ENCODE measurements around the gene TMEM204. TPM values are rescaled to one million over a fixed set of nuclear protein-coding genes. Genes with fewer than 3 reads are reported as not detected.

TMEM204 gene
- total and polyA plus RNA-seq, 2 donors (not counting 1 experiment from before 2014, with no cell fraction given), result 0.27 to 2.7 TPM

GRCh38 chr16:1596516-1596915 is 63.0 kb downstream of the TMEM204 start:
- no peak overlapping the region for H3K27ac Mint-ChIP-seq
- POLR2A ChIA-PET, result interaction anchor here (1.0 kb wide), 1 partner anchor 84 kb away, joined by 3 read pairs; no protein-coding TSS in a partner anchor
- no peaks in the 10 kb centered on the region for H3K9me3 ChIP-seq (ENCODE audit: control extremely low read depth in 1 of 3, control insufficient read depth in 2 of 3, insufficient read depth in 1 of 3, low read length in 2 of 3)
- ATAC-seq (ENCODE audit: low read depth), result no peak
- no peaks in the 10 kb centered on the region for H3K36me3 ChIP-seq (replicated peaks in 1 of 2; ENCODE audit: control extremely low read depth in 1 of 2, control insufficient read depth in 1 of 2, extremely low read depth in 1 of 2, insufficient read depth in 2 of 2, low read length in 1 of 2)
- 97% methylated on average over 11 of the region's 12 CpGs for WGBS (ENCODE audit: insufficient coverage)
- TF ChIP-seq EZH2 (IDR thresholded peaks at IDR 0.05; ENCODE audit: borderline replicate concordance, insufficient read depth, low read depth, low read length, poor library complexity, severe bottlenecking) (no peak), CTCF (IDR thresholded peaks at IDR 0.05) (no peak)
- H3K4me3 ChIP-seq (ENCODE audit: control extremely low read depth in 1 of 5, extremely low read depth in 1 of 5, insufficient read depth in 1 of 5, low read depth in 2 of 5, low read length in 4 of 5), result no peak overlapping the region
- H4K20me1 ChIP-seq (ENCODE audit: control insufficient read depth, insufficient read depth, low read length, poor library complexity, severe bottlenecking), result no peaks in the 10 kb centered on the region
- no peaks in the 10 kb centered on the region for H3K4me1 ChIP-seq (ENCODE audit: control insufficient read depth in 2 of 2, insufficient read depth in 2 of 2, low read length in 2 of 2)
- no peak for DNase-seq
- H3K27me3 ChIP-seq (replicated peaks in 1 of 4; ENCODE audit: control extremely low read depth in 1 of 4, control insufficient read depth in 3 of 4, insufficient read depth in 4 of 4, low read length in 3 of 4), result no peaks in the 10 kb centered on the region
- H2AFZ ChIP-seq (ENCODE audit: insufficient read depth, low read depth, low read length, poor library complexity, severe bottlenecking), result no peak overlapping the region
- no peaks in the 10 kb centered on the region for H3K79me2 ChIP-seq (ENCODE audit: control insufficient read depth, insufficient read depth, low read length)
- no peak overlapping the region for H3K4me3 Mint-ChIP-seq
- H3K9ac ChIP-seq (ENCODE audit: low read length), result no peak overlapping the region
- no peaks in the 10 kb centered on the region for H3K9me3 Mint-ChIP-seq (ENCODE audit: insufficient read depth)
- H3K27me3 Mint-ChIP-seq, result no peaks in the 10 kb centered on the region
- no peaks in the 10 kb centered on the region for H3K4me1 Mint-ChIP-seq
- intact Hi-C loops (cut with micrococcal nuclease), result no loop called here
- H3K27ac ChIP-seq (ENCODE audit: low read length in 2 of 2), result no peak overlapping the region
- no peak overlapping the region for H3K4me2 ChIP-seq (replicated peaks; ENCODE audit: low read depth, low read length, poor library complexity, severe bottlenecking)
- CTCF ChIA-PET, result no interaction called here

- ChIA-PET POLR2A (interaction anchor here (1.0 kb wide), 1 partner anchor 85 kb away, joined by 3 read pairs; no protein-coding TSS in a partner anchor), CTCF (no interaction called here)
- Histone ChIP-seq H3K79me2 (ENCODE audit: control insufficient read depth, insufficient read depth, low read length) (no peaks in the 10 kb centered on the region), H3K4me1 (ENCODE audit: control insufficient read depth in 2 of 2, insufficient read depth in 2 of 2, low read length in 2 of 2) (no peaks in the 10 kb centered on the region), H3K9me3 (ENCODE audit: control extremely low read depth in 1 of 3, control insufficient read depth in 2 of 3, insufficient read depth in 1 of 3, low read length in 2 of 3) (no peaks in the 10 kb centered on the region), H3K4me2 (replicated peaks; ENCODE audit: low read depth, low read length, poor library complexity, severe bottlenecking) (no peak overlapping the region), H3K4me3 (ENCODE audit: control extremely low read depth in 1 of 5, extremely low read depth in 1 of 5, insufficient read depth in 1 of 5, low read depth in 2 of 5, low read length in 4 of 5) (no peak overlapping the region), H4K20me1 (ENCODE audit: control insufficient read depth, insufficient read depth, low read length, poor library complexity, severe bottlenecking) (no peaks in the 10 kb centered on the region), H3K36me3 (replicated peaks in 1 of 2; ENCODE audit: control extremely low read depth in 1 of 2, control insufficient read depth in 1 of 2, extremely low read depth in 1 of 2, insufficient read depth in 2 of 2, low read length in 1 of 2) (no peaks in the 10 kb centered on the region), H3K9ac (ENCODE audit: low read length) (no peak overlapping the region), H2AFZ (ENCODE audit: insufficient read depth, low read depth, low read length, poor library complexity, severe bottlenecking) (no peak overlapping the region), H3K27ac (ENCODE audit: low read length in 2 of 2) (no peak overlapping the region), H3K27me3 (replicated peaks in 1 of 4; ENCODE audit: control extremely low read depth in 1 of 4, control insufficient read depth in 3 of 4, insufficient read depth in 4 of 4, low read length in 3 of 4) (no peaks in the 10 kb centered on the region)
- Mint-ChIP-seq H3K4me1 (no peaks in the 10 kb centered on the region), H3K4me3 (no peak overlapping the region), H3K9me3 (ENCODE audit: insufficient read depth) (no peaks in the 10 kb centered on the region), H3K27me3 (no peaks in the 10 kb centered on the region), H3K27ac (no peak overlapping the region)
- no peak for TF ChIP-seq EZH2 (IDR thresholded peaks at IDR 0.05; ENCODE audit: borderline replicate concordance, insufficient read depth, low read depth, low read length, poor library complexity, severe bottlenecking)
- TF ChIP-seq CTCF (IDR thresholded peaks at IDR 0.05), result no peak
- no peak for ATAC-seq (ENCODE audit: low read depth)
- 95% methylated on average over 13 of the region's 13 CpGs for WGBS (ENCODE audit: insufficient coverage)
- no peak for DNase-seq
- intact Hi-C loops (cut with micrococcal nuclease), result no loop called here
Measured at GRCh38 chr16:1597154-1597553, 63.7 kb downstream of the TMEM204 start.
